ENCODE data around the gene IFI30. TPM values are rescaled to one million over a fixed set of nuclear protein-coding genes. Genes with fewer than 3 reads are reported as not detected.
"Not testable (repeated sequence)": the region's sequence is repeated elsewhere in the genome, so short reads cannot be mapped to it uniquely, and the experiment has no call there.

IFI30 gene
- total and polyA plus RNA-seq, 5 experiments from 2014 or later: 3.3 to 15.3 (median 7.1) TPM

- POLR2A ChIA-PET: interaction anchor here (0.6 to 0.9 kb wide), 3 partner anchors 16 to 299 kb away, joined by 3 to 5 read pairs (median 4); no protein-coding TSS in a partner anchor
- Mint-ChIP-seq H3K4me1 (peaks cover 3 to 14% (median 11%) of the 10 kb centered on the region in 4 donors), H3K9me3 (no peaks in the 10 kb centered on the region), H3K27me3 (peaks cover 0 to 20% (median 10%) of the 10 kb centered on the region in 5 donors), H3K36me3 (peaks cover 0 to 2% (median 0%) of the 10 kb centered on the region in 3 donors), H3K27ac (no peak overlapping the region), H3K4me3 (no peak overlapping the region)
- DNase-seq (peak in 9 of 10 donors; percentile 26 to 73 (median 54)), ATAC-seq (no peak)
Measured at GRCh38 chr19:18208098-18208951, 34.7 kb downstream of the IFI30 start.

- H3K9me3 Mint-ChIP-seq, H3K4me1 Mint-ChIP-seq, POLR2A ChIA-PET, H3K36me3 Mint-ChIP-seq, H3K4me3 Mint-ChIP-seq, DNase-seq, ATAC-seq: not testable (repeated sequence)
- H3K27ac Mint-ChIP-seq: peak overlapping the region in 2 of 10 donors; percentile 56 to 61
- H3K27me3 Mint-ChIP-seq: peaks cover 0 to 20% (median 10%) of the 10 kb centered on the region in 5 donors
Measured at GRCh38 chr19:18209912-18210311, 36.3 kb downstream of the IFI30 start.

GRCh38 chr19:18211683-18212082 is 38.1 kb downstream of the IFI30 start:
- no peaks in the 10 kb centered on the region for H3K9me3 Mint-ChIP-seq
- POLR2A ChIA-PET: no interaction called here
- no peak for DNase-seq
- peaks cover 0 to 5% (median 0%) of the 10 kb centered on the region in 4 donors for H3K4me1 Mint-ChIP-seq
- no peak overlapping the region for H3K27ac Mint-ChIP-seq
- H3K27me3 Mint-ChIP-seq: peaks cover 0 to 20% (median 10%) of the 10 kb centered on the region in 5 donors
- ATAC-seq: no peak
- no peak overlapping the region for H3K4me3 Mint-ChIP-seq
- peaks cover 0 to 2% (median 0%) of the 10 kb centered on the region in 3 donors for H3K36me3 Mint-ChIP-seq

- Mint-ChIP-seq H3K9me3 (no peaks in the 10 kb centered on the region), H3K27me3 (peaks cover 2 to 19% (median 7%) of the 10 kb centered on the region in 5 donors), H3K27ac (peak overlapping the region in 1 of 10 donors; percentile 9), H3K4me1 (peaks cover 0 to 4% (median 0%) of the 10 kb centered on the region in 4 donors), H3K4me3 (no peak overlapping the region), H3K36me3 (peaks cover 0 to 2% (median 0%) of the 10 kb centered on the region in 3 donors)
- no peak for DNase-seq
- ATAC-seq: peak in 1 of 2 donors; percentile 39
- POLR2A ChIA-PET: interaction anchor here (0.7 kb wide), 2 partner anchors 49 to 662 kb away, joined by 3 to 5 read pairs; no protein-coding TSS in a partner anchor
Measured at GRCh38 chr19:18214779-18215433, 41.3 kb downstream of the IFI30 start.

GRCh38 chr19:18216789-18217188 is 43.2 kb downstream of the IFI30 start:
- ATAC-seq (no peak), DNase-seq (no peak)
- H3K4me3 Mint-ChIP-seq: no peak overlapping the region
- H3K27me3 Mint-ChIP-seq: peaks cover 6 to 18% (median 10%) of the 10 kb centered on the region in 5 donors
- H3K36me3 Mint-ChIP-seq: no peaks in the 10 kb centered on the region
- peaks cover 2 to 9% (median 5%) of the 10 kb centered on the region in 4 donors for H3K4me1 Mint-ChIP-seq
- POLR2A ChIA-PET: no interaction called here
- H3K9me3 Mint-ChIP-seq: no peaks in the 10 kb centered on the region
- H3K27ac Mint-ChIP-seq: no peak overlapping the region

GRCh38 chr19:18218159-18218558 is 44.5 kb downstream of the IFI30 start:
- Mint-ChIP-seq H3K27ac (no peak overlapping the region), H3K27me3 (peaks cover 6 to 30% (median 16%) of the 10 kb centered on the region in 5 donors), H3K4me3 (no peak overlapping the region), H3K9me3 (no peaks in the 10 kb centered on the region), H3K36me3 (no peaks in the 10 kb centered on the region), H3K4me1 (peaks cover 2 to 9% (median 5%) of the 10 kb centered on the region in 4 donors)
- ATAC-seq (no peak), DNase-seq (no peak)
- POLR2A ChIA-PET: no interaction called here

GRCh38 chr19:18218600-18218999 is 45.0 kb downstream of the IFI30 start:
- POLR2A ChIA-PET: no interaction called here
- no peak overlapping the region for H3K4me3 Mint-ChIP-seq
- peaks cover 2 to 9% (median 5%) of the 10 kb centered on the region in 4 donors for H3K4me1 Mint-ChIP-seq
- peaks cover 6 to 35% (median 19%) of the 10 kb centered on the region in 5 donors for H3K27me3 Mint-ChIP-seq
- H3K36me3 Mint-ChIP-seq: no peaks in the 10 kb centered on the region
- no peaks in the 10 kb centered on the region for H3K9me3 Mint-ChIP-seq
- H3K27ac Mint-ChIP-seq: no peak overlapping the region
- ATAC-seq (no peak), DNase-seq (no peak)

- Mint-ChIP-seq H3K27me3 (peaks cover 12 to 49% (median 25%) of the 10 kb centered on the region in 5 donors), H3K4me3 (peak overlapping the region in 1 of 10 donors; percentile 24), H3K27ac (peak overlapping the region in 1 of 10 donors; percentile 56), H3K9me3 (no peaks in the 10 kb centered on the region), H3K4me1 (peaks cover 12 to 19% (median 14%) of the 10 kb centered on the region in 4 donors), H3K36me3 (peaks cover 0 to 6% (median 0%) of the 10 kb centered on the region in 3 donors)
- ATAC-seq: no peak
- POLR2A ChIA-PET: no interaction called here
- DNase-seq: no peak
Measured at GRCh38 chr19:18219911-18220631, 46.5 kb downstream of the IFI30 start.

GRCh38 chr19:18220632-18221275 is 47.1 kb downstream of the IFI30 start:
- no peaks in the 10 kb centered on the region for H3K9me3 Mint-ChIP-seq
- DNase-seq: no peak
- no peak for ATAC-seq
- H3K4me1 Mint-ChIP-seq: peaks cover 11 to 25% (median 20%) of the 10 kb centered on the region in 4 donors
- H3K27me3 Mint-ChIP-seq: peaks cover 12 to 56% (median 30%) of the 10 kb centered on the region in 5 donors
- POLR2A ChIA-PET: no interaction called here
- H3K4me3 Mint-ChIP-seq: peak overlapping the region in 1 of 10 donors; percentile 24
- H3K27ac Mint-ChIP-seq: peak overlapping the region in 1 of 10 donors; percentile 56
- peaks cover 0 to 6% (median 0%) of the 10 kb centered on the region in 3 donors for H3K36me3 Mint-ChIP-seq

- DNase-seq (no peak), ATAC-seq (no peak)
- no peaks in the 10 kb centered on the region for H3K9me3 Mint-ChIP-seq
- no peak overlapping the region for H3K4me3 Mint-ChIP-seq
- H3K4me1 Mint-ChIP-seq: peaks cover 13 to 34% (median 24%) of the 10 kb centered on the region in 4 donors
- H3K36me3 Mint-ChIP-seq: peaks cover 0 to 6% (median 0%) of the 10 kb centered on the region in 3 donors
- H3K27me3 Mint-ChIP-seq: peaks cover 16 to 69% (median 38%) of the 10 kb centered on the region in 5 donors
- H3K27ac Mint-ChIP-seq: peak overlapping the region in 1 of 10 donors; percentile 19
- POLR2A ChIA-PET: interaction anchor here (0.5 to 0.7 kb wide), 4 partner anchors 10 to 229 kb away, joined by 3 to 11 read pairs (median 6); no protein-coding TSS in a partner anchor
Measured at GRCh38 chr19:18221815-18222725, 48.5 kb downstream of the IFI30 start.

Data from naive thymus-derived CD8-positive, alpha-beta T cell (primary cell).